Endodermal cell (in vitro differentiated cells): ENCODE measurements around the gene ANKMY1. TPM values are rescaled to one million over a fixed set of nuclear protein-coding genes. Genes with fewer than 3 reads are reported as not detected.
A peak's percentile ranks its signal among the peaks of the same experiment; 100 is the strongest.

Experiments
- DNase-seq: peaks from one replicate; pipeline ENCODE4 v3.0.0-alpha.2; 2017
- H3K27ac ChIP-seq: 2 replicates; pipeline ENCODE4 v1.5.1; 2013; ENCODE audit warnings: mild to moderate bottlenecking, low read depth, low read length, moderate library complexity
- H3K27me3 ChIP-seq: 2 replicates; pipeline ENCODE4 v1.6.1; 2013; ENCODE audit warnings: mild to moderate bottlenecking, low read length, moderate library complexity; ENCODE audit not compliant: insufficient read depth, control insufficient read depth, poor library complexity, severe bottlenecking
- H3K36me3 ChIP-seq: 2 replicates; pipeline ENCODE4 v1.7.0; 2013; ENCODE audit warnings: mild to moderate bottlenecking, low read length, moderate library complexity; ENCODE audit not compliant: control insufficient read depth, insufficient read depth
- H3K4me1 ChIP-seq: one replicate; pipeline ENCODE4 v1.7.0; 2013; ENCODE audit warnings: low read length; ENCODE audit not compliant: control insufficient read depth, insufficient read depth
- H3K4me3 ChIP-seq: 2 replicates; pipeline ENCODE4 v1.5.1; 2013; ENCODE audit warnings: mild to moderate bottlenecking, low read length, moderate library complexity
- H3K9ac ChIP-seq: 2 replicates; pipeline ENCODE4 v1.6.1; 2013; ENCODE audit warnings: mild to moderate bottlenecking, low read length, moderate library complexity; ENCODE audit not compliant: poor library complexity, severe bottlenecking; ENCODE audit errors: extremely low read depth
- H3K9me3 ChIP-seq: 2 replicates; pipeline ENCODE4 v1.6.1; 2013; ENCODE audit warnings: mild to moderate bottlenecking, low read length, moderate library complexity; ENCODE audit not compliant: control insufficient read depth
- H3K27ac Mint-ChIP-seq: 2 replicates; pipeline ENCODE4 v1.8.0; 2020; ENCODE audit warnings: mixed read lengths
- H3K27me3 Mint-ChIP-seq: 2 replicates; pipeline ENCODE4 v1.8.0; 2021; ENCODE audit warnings: mild to moderate bottlenecking, mixed read lengths; ENCODE audit not compliant: insufficient read depth
- H3K36me3 Mint-ChIP-seq: 2 replicates; pipeline ENCODE4 v1.8.0; 2020; ENCODE audit warnings: low read depth, mixed read lengths
- H3K4me1 Mint-ChIP-seq: 2 replicates; pipeline ENCODE4 v1.8.0; 2020; ENCODE audit warnings: mixed read lengths
- H3K4me3 Mint-ChIP-seq: 2 replicates; pipeline ENCODE4 v1.8.0; 2020; ENCODE audit warnings: mild to moderate bottlenecking, moderate library complexity, mixed read lengths
- H3K9me3 Mint-ChIP-seq: 2 replicates; pipeline ENCODE4 v1.8.0; 2020; ENCODE audit warnings: mild to moderate bottlenecking, mixed read lengths
- WGBS, 2 experiments: methylation state at CpG; one replicate each; pipeline versions ENCODE4 v1.1.5 to v1.1.7; 2013; ENCODE audit warnings: missing lambda C conversion rate in 2 of 2, mixed read lengths in 1 of 2; ENCODE audit not compliant: insufficient coverage in 1 of 2, insufficient read length in 1 of 2; 5-methylcytosine and 5-hydroxymethylcytosine counted together
- total RNA-seq, 2 donors: library from RNA; stranded (reverse); fragmentation: NEBNext Ultra II Directional in 1 of 2; extraction: Animal tissue kit (Norgen Biotek cat#: 25700) in 1 of 2; gene quantifications; 2 replicates in 1 of 2; 3 replicates in 1 of 2; pipeline ENCODE4 v1.2.1, GENCODE V29; 2021
- TF ChIP-seq, protein P1 (sequence below): fragments of 200-600 bp; sonication (generic); conservative IDR thresholded peaks from 2 replicates; pipeline ENCODE4 v1.5.0; 2021; ENCODE audit warnings: antibody characterized with exemption, mild to moderate bottlenecking

The ANKMY1 gene
- total RNA-seq, 2 donors from 2014 or later = 7.4 to 13.3 TPM

DNA sequence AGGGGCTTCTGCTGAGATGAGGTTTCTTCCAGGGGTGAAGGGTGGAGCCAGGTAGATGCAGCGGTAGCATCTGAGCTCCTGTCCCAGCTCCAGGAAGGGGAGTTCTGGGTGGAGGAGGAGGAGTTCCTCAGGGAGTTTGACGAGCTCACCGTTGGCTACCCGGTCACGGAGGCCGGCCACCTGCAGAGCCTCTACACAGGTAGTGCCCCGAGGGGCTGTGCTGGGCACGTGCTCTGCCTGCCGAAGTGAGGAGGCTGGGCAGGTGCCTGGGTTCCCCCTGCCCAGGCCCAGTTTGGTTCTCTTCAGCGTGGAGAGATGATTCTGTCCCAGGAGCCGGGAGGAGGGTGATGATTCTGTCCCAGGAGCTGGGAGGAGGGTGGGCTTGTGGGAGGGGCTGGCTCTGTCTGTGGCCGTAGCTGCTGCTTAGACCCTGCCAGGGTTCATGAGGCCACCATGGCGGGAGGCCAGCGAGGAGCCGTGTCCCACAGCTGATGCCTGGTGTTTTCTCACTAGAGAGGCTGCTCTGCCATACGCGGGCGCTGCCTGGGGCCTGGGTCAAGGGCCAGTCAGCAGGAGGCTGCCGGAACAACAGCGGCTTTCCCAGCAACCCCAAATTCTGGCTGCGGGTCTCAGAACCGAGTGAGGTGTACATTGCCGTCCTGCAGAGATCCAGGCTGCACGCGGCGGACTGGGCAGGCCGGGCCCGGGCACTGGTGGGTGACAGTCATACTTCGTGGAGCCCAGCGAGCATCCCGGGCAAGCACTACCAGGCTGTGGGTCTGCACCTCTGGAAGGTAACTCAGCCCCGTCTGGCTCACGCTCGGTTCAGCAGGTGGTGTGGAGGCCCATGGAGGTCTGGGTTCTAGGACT lies 37.0 kb upstream of the ANKMY1 start:
- H3K4me3 ChIP-seq = no peak overlapping the region
- TF ChIP-seq, protein P1, sequence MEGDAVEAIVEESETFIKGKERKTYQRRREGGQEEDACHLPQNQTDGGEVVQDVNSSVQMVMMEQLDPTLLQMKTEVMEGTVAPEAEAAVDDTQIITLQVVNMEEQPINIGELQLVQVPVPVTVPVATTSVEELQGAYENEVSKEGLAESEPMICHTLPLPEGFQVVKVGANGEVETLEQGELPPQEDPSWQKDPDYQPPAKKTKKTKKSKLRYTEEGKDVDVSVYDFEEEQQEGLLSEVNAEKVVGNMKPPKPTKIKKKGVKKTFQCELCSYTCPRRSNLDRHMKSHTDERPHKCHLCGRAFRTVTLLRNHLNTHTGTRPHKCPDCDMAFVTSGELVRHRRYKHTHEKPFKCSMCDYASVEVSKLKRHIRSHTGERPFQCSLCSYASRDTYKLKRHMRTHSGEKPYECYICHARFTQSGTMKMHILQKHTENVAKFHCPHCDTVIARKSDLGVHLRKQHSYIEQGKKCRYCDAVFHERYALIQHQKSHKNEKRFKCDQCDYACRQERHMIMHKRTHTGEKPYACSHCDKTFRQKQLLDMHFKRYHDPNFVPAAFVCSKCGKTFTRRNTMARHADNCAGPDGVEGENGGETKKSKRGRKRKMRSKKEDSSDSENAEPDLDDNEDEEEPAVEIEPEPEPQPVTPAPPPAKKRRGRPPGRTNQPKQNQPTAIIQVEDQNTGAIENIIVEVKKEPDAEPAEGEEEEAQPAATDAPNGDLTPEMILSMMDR = no peak
- H3K9ac ChIP-seq = no peak overlapping the region
- H3K9me3 ChIP-seq = no peaks in the 10 kb centered on the region
- no peaks in the 10 kb centered on the region for H3K4me1 ChIP-seq
- WGBS, 2 experiments = 96 to 97% methylated on average over 25 to 34 of the region's 34 CpGs
- H3K27me3 Mint-ChIP-seq = no peaks in the 10 kb centered on the region
- H3K27me3 ChIP-seq = no peaks in the 10 kb centered on the region
- peaks cover 20% of the 10 kb centered on the region for H3K36me3 ChIP-seq
- no peak overlapping the region for H3K27ac Mint-ChIP-seq
- H3K9me3 Mint-ChIP-seq = no peaks in the 10 kb centered on the region
- no peak overlapping the region for H3K27ac ChIP-seq
- H3K36me3 Mint-ChIP-seq = peaks cover 20% of the 10 kb centered on the region
- H3K4me1 Mint-ChIP-seq = no peaks in the 10 kb centered on the region
- DNase-seq = peak; percentile 39
- H3K4me3 Mint-ChIP-seq = no peak overlapping the region

DNA sequence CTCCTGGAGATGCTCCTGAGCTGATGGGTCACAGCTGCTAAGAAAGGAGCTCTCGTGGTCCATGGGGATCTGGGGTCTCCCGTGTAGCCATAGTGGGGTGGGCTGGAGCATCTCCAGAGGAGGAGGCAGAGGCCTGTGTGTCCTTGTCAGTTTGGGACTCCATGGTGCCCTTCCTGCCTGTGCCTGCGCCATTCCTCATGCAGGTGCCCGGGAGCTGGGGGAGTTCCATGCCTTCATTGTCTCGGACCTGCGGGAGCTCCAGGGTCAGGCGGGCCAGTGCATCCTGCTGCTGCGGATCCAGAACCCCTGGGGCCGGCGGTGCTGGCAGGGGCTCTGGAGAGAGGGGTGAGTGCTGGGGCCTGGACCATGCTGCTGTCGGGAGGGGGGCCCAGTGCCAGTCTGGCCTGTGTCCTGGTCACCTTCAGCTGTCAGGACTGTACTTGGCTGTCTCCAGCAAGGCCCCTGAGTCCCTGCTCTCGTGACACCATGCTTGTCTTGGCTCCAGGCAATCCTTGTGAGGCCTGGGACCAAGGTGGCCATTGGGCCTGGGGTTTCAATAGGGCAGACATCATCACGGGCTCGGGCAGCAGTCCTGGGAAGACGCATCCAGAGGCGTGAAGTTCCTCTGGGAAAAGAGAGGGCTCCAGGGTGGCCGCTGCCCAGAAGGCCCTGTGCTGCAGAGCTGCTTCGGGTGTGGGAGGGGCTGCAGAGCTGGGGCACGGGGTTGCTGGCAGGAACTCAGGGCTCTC lies 36.1 kb upstream of the ANKMY1 start:
- Mint-ChIP-seq H3K4me1 (peaks cover 1% of the 10 kb centered on the region), H3K27me3 (no peaks in the 10 kb centered on the region), H3K9me3 (no peaks in the 10 kb centered on the region), H3K36me3 (peaks cover 24% of the 10 kb centered on the region), H3K27ac (no peak overlapping the region), H3K4me3 (no peak overlapping the region)
- Histone ChIP-seq H3K4me1 (no peaks in the 10 kb centered on the region), H3K36me3 (peaks cover 28% of the 10 kb centered on the region), H3K27me3 (no peaks in the 10 kb centered on the region), H3K4me3 (no peak overlapping the region), H3K9me3 (no peaks in the 10 kb centered on the region), H3K27ac (no peak overlapping the region), H3K9ac (no peak overlapping the region)
- 94 to 97% methylated on average over 13 to 19 of the region's 19 CpGs for WGBS, 2 experiments
- no peak for DNase-seq
- TF ChIP-seq, protein P1 = no peak

DNA sequence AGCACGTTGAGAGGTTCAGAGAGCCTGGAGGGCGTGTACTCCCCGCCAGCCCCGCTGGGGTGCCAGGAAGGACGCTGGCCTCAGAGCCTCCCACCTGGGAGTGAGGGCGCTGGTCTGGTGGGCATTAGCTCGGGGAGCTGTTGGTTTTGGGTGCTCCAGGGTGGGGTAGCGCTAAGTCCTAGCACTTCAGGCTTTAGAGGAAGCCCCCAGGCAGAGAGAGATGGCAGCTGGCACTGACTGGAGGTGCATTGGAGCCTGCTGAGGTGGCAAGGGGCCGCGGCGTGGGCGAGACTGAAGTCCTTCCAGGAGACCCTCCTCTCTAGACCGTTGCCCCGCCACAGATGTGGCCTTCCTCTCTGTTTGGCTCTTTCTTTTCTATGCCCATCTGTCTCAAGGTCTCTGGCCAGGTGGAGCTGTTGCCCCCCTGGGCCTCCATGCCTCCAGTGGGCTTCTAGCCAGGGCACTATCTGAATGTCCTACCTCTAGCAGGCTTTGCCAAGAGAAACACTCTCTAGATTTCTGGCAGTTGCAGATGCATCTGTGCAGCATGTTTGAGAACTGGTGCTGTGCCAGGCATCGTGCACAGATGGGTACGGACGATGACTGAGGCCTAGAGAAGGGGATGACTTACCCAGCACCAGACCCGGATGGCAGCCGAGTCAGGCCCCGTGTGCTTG lies 35.4 kb upstream of the ANKMY1 start:
- Mint-ChIP-seq H3K9me3 (no peaks in the 10 kb centered on the region), H3K4me3 (no peak overlapping the region), H3K4me1 (peaks cover 9% of the 10 kb centered on the region), H3K27me3 (no peaks in the 10 kb centered on the region), H3K27ac (no peak overlapping the region), H3K36me3 (peaks cover 24% of the 10 kb centered on the region)
- TF ChIP-seq, protein P1 = no peak
- Histone ChIP-seq H3K4me3 (no peak overlapping the region), H3K4me1 (no peaks in the 10 kb centered on the region), H3K9ac (no peak overlapping the region), H3K27ac (no peak overlapping the region), H3K36me3 (peaks cover 28% of the 10 kb centered on the region), H3K27me3 (no peaks in the 10 kb centered on the region), H3K9me3 (no peaks in the 10 kb centered on the region)
- no peak for DNase-seq
- 94 to 98% methylated on average over 11 to 20 of the region's 20 CpGs for WGBS, 2 experiments
